GM19395 (cell line): ENCODE measurements around the gene UNKL.
A peak's percentile ranks its signal among the peaks of the same experiment; 100 is the strongest.

Experiments
- ATAC-seq: cut with Tn5 transposase; IDR thresholded peaks from one replicate; pipeline ENCODE4 v1.9.1; 2021; ENCODE audit warnings: mild to moderate bottlenecking, moderate library complexity; ENCODE audit not compliant: unreplicated experiment

UNKL gene

DNA sequence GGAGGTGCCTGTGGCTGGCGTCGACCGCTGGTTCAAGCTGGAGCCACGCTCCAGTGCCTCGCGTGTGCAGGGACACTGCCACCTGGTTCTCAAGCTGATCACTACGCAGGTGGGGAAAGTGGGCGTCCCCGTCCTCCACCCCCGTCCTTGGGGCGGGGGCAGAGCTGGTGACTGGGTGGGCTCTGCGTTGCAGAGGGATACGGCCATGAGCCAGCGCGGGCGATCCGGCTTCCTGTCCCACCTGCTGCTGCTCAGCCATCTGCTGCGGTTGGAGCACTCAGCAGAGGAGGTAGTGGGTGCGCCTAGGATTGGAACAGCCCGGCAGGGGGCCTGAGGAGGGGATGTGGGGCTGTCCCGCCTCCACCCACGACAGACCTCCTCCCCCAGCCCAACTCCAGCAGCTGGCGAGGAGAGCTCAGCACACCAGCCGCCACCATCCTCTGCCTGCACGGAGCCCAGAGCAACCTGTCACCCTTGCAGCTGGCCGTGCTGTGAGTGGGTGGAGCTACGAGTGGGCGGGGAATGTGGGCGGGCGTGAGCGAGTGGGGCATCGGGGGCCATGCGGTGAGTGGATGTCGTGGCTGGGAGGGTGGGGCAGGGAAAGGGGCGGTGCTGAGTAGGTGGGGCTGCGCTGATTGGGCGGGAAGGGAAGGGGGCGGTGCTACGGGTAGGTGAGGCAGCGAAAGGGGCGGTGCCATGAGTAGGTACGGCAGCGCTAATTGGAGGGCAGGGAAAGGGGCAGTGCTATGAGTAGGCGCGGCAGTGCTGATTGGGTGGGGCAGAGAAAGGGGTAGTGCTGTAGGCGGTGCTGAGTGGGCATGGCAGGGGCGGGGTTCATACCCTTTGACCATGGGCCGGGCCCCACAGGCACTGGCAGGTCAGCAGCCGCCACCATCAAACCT is 71.7 kb downstream of the UNKL start:
- ATAC-seq, result peak; percentile 86

DNA sequence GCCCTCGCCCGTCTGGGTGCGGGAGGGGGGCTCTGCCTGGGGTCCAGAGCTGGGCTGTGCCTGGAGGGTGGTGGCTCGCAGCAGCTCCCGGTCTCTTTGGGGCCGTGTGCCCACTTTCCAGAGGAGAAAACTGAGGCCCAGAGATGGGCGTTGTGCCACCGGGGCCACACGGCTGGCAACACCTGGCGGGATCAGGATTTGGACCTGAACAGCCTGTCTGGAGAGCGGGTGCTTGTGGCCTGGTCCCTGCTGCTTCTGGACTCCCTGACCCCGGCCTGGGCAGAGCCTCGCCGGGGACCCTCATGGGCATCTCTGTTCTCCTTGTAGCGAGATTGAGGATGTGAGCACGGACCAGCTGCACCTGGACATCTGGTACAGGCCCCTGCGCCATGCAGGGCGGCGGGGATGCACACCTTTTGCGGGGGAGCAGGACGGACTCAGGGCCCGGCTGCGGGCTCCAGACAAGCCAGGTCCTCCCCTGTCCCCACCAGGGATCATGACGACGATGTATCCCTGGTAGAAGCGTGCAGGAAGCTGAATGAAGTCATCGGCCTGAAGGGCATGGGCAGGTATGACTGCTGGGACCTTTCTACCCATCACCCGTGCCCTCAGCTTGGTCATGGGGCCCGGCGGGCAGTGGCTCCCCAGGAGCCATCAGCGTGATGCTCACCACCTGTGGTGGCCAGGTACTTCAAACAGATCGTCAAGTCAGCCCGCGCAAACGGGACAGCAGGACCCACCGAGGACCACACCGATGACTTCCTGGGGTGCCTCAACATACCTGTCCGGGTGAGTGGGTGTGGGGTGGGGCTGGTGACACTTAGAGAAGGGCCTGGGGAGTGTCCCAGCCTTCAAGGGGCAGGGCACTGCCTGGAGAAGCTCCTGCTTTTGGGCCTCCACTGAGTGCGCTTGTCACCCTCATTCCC is 72.7 kb downstream of the UNKL start:
- no peak for ATAC-seq

DNA sequence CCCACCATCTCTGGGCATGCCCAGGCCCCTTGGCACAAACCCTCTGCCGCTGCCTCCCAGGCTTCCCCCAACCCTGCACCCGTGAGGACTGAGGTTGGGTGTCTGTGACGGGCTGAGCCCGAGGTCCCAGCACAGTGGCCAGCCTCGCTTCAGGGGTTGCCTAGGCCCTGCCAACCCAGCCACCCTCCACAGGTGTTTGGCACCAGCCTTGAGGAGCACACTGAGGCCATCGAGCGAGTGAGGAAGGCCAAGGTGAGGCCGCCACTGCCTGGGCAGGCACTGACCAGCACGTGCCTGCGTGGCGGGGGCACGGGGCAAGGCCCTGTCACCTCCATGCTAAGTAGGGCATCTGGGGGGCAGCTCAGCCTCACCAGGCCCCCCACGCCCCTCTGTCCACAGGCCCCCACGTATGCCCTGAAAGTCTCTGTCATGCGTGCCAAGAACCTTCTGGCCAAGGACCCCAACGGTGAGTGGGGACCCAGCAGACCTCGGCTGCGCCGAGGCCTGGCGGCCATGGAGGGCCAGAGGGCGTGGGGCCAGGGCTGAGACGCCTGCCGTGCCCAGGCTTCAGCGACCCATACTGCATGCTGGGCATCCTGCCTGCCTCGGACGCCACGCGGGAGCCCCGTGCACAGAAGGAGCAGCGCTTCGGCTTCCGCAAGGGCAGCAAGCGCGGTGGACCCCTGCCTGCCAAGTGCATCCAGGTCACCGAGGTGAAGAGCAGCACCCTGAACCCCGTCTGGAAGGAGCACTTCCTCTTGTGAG is 73.6 kb downstream of the UNKL start:
- no peak for ATAC-seq

DNA sequence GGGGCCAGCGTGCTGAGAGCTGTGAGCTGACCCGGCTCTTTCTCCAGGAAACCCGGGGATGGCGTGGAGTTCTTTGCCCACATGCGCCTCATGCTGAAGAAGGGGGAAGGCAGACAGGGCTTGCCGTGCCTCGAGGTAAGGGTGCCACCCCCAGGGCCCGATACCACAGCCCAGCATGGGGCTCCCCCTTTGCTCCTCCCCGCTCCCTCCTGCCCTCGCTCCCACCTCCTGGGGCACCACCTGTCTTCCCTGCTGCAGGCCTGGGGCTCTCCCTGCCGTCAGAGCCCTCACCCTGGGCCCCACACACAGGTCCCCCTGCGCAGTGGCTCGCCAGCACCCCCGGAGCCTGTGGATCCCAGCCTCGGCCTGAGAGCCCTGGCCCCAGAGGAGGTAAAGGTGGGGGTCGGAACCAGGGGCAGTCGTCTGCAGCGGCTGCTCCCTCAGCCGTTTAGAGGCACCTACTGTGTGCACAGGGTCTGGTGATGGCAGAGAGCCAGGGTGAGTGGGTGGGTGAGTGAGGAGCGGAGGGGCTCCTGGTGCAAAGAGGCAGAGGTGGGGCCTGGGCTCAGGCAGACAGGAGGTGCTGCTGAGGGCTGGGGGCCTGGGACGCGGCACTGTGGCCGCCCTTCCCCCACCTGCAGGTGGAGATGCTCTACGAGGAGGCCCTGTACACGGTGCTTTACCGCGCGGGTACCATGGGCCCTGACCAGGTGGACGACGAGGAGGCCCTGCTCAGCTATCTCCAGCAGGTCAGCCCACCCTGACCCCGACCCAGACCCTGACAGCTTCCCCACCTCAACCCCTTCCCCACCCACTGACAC is 75.4 kb downstream of the UNKL start:
- ATAC-seq, result no peak

DNA sequence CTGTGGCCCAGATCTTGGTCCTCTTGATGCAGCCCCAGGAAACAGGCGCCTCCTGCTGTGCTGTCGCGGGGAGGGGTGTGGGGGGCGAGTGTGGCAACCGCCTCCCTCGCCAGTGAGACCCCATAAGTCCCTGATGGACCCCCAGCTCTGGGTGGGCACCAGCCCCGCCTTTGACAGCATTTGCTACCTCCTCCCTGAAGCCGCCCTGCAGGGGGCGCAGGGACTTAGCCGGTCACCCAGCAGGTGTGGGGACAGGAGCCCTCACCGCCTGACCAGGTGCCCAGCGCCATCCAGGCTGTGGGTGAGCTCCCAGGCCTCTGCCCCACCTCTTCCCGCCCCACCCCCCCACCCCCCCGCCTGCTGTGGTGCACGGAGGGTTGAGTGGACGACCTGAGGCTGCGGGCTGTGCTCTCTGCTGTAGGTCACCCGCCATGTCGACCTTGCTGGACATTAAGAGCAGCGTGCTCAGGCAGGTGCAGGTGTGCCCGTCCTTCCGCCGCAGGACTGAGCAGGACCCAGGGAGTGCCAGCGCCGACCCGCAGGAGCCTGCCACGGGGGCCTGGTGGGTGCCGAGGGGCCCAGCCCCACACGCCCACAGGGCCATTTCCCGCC is 76.3 kb downstream of the UNKL start:
- no peak for ATAC-seq

DNA sequence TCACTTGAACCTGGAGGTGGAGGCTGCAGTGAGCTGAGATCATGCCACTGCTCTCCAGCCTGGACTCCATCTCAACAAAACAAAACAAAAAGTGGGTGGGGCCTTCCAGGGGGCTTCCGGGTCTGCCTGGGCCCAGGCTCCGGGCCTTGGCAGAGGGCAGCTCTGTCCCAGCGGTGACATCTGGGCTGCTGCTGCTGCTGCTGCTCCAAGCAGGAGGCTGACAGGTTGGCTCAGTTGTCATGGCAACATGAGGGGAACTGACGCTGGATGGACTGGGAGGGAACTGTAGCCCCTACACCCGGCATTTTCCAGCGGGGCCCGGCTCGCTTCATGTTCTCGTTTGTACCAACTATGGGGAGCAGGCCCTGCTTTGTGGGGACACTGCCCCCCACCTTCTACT is 77.0 kb downstream of the UNKL start:
- no peak for ATAC-seq

DNA sequence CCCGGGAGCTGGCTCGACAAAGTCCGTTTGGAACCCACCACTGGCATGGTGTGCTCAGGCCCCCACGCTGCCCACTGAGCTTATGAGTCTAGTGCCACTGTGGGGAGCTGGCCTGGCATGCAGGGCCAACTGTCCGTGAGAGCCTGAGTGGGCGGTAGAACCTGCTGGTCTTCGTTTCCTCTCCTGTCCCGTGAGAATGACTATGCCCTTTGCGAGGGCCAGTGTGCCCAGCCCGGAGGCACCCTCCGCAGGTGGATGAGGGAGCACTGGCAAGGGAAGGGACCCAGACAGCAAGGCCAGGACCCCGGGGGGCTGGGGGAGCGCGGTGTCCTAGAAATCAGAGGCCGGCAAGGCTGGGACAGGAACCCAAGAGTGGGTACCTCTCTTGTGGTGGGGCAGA is 77.9 kb downstream of the UNKL start:
- ATAC-seq, result no peak

DNA sequence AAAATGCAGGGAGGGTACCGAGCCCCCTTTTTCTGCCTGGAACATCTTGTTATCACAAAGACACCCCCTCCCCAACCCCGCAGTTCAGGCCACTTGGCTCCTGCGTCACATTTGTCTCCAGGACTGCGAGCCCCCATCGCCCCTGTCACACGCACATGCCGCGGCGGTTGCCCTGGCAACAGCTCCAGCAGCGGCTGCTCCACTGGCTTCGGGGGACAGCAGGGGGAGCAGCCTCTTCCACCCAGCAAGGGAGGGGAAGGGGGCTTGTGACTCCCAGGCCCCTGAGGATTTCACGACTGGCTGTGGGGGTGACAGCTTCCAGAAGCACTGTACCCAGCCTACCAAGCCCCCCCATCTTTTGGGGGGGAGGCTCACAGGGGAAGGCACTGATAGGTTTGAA is 78.5 kb downstream of the UNKL start:
- ATAC-seq, result no peak

DNA sequence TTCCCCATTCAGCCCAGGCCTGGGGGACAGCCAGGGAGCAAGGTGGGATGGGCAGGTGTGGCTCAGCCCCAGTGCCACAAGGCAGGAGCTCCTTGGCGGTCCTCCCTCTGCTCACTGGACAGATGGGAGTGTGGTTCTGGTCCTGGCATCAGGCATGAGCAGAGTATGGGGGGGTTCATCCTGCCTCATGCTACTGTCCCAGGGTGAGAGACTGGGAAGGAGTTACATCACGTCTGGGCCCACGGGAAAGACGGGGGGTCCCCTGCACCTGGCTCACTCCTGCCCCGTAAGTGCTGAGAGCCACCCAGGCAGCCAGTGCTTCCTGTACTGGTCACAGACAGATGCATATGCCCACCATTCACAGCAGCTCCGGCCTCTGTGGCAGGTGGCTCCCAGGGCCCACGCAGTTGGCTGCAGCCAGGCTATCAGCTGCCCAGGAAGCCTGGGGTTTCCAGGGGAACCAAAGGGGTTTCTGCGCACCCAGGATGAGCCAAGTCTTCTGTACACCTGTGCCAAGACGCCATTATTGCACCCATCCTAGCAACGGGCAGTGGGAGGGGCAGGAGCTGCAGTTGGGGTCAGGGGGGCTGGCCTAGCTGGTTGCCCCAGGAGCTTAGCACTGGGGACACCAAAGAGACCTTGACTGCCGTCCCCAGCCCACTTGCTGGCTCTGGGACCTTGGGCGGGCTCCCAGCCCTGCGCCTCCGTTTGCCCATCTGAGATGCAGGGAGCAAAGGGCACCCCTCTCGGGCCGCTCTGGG is 79.1 kb downstream of the UNKL start:
- ATAC-seq, result no peak

DNA sequence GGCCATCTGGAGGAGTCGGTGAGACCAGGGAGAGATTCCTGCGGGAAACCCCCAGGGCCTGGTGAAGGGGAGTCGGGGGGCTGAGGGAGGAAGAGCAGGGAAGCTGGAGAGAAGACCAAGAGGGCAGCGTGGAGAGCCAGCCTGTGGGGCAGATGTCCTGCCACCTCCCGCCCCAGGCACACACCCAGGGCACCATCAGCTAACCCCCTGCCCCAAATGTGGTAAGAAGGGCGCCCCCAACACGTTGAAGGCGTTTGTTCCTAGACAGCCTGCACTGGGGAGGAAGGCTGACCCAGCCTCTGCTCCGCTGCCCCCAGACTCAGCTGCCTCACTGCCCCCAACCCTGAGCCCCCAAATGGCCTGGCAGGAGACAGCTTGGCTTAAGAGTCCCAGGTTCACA is 79.8 kb downstream of the UNKL start:
- ATAC-seq, result no peak

DNA sequence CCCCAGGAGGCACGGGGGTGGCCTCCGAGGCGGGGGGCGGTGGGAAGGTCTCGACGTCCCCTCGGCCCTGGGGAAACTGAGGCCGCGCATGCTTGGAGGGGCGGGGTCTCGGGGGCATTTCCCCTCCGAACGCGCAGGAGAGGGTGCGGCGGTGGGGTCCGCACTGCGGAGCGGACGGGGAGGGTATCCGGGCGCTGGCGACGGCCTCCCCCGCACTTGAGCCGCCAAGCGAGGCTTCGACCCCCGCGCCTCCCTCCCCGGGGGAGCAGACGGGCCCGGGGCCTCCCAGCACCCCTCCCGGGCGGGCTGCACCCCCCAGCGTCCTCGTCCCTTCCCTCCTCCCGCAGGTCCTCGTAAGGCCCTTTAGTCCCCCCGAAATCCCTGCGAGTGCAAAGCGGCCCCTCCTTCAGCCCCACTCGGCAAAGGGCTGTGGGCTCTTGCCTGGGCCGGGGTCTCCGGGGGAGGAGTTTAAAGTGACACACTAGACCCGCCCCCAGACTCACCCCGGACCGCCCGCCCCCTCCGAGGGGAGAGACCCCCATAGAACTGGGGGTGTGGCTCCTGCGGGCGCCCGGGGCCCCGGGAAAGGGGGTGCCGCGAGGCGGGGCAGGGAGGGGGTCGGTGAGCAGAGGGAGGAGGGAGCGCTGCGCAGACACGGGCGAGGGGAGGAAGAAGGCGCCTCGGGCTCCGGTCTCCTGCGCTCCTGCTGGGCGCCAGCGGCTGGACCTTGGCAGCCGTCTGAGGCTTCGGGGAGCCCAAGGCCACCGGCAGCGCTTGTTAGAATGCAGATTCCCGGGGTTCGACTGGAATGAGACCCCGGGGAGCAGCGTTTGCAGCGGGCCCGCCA is 80.4 kb downstream of the UNKL start:
- ATAC-seq, result no peak

DNA sequence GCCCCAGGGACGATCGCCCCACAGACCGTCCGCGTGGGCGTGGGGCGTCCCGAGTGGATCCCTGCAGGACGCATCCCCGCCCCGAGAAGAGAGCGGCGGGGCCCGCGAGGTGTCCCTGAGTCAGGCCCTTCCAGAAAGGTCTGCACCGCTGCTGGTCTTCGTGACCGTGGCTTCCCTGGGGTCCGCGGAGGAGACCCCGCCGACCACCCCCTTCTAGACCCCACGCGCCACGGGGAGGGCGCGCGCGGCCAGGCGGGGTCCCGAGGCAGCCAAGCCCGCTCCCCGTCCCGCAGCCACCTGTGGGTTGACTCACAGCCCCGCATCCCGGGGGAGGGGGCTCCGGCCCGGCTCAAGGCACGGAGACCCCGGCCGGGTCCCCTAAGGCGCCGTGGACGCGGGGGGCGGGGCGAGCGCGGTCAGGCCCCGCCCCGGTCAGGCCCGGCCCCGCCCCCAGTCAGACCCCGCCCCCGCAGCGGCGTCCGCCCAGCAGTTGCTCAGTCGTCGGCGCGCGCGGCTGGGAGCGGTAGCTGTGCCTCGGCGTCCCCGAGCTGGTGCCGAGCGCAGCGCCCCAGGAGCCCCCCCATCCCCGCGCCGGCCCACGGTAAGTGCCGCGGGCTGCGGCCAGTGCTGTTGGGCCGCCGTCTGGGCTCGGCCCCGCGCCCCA is 81.2 kb downstream of the UNKL start, which contains the start of gene BAIAP3:
Gene BAIAP3 (plus strand): TSS at position 497 of the 664 bp plus-strand sequence. CDS start 4,905 bp downstream, outside the sequence.
- ATAC-seq, result no peak

DNA sequence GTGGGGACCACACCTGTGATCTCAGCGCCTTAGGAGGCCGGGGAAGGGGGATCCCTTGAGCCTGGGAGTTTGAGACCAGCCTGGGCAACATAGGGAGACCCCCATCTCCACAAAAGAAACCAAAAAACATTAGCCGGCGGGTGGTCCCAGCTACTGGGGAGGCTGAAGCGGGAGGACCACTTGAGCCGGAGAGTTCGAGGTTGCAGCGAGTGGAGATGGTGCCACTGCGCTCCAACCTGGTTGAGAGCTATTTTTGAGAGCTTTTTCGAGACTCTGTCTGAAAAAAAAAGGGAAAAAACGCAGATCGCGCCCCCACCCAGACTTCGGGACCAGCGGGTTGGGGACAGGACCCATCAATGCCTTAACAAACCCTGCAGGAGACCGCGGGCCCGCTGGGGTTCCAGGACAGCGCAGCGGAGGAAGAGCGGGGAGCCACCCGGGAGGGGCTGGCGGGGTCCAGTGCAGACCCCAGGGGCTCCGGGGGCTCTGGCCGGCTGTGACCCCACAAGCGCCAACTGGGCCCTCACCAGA is 81.8 kb downstream of the UNKL start:
- ATAC-seq, result no peak

DNA sequence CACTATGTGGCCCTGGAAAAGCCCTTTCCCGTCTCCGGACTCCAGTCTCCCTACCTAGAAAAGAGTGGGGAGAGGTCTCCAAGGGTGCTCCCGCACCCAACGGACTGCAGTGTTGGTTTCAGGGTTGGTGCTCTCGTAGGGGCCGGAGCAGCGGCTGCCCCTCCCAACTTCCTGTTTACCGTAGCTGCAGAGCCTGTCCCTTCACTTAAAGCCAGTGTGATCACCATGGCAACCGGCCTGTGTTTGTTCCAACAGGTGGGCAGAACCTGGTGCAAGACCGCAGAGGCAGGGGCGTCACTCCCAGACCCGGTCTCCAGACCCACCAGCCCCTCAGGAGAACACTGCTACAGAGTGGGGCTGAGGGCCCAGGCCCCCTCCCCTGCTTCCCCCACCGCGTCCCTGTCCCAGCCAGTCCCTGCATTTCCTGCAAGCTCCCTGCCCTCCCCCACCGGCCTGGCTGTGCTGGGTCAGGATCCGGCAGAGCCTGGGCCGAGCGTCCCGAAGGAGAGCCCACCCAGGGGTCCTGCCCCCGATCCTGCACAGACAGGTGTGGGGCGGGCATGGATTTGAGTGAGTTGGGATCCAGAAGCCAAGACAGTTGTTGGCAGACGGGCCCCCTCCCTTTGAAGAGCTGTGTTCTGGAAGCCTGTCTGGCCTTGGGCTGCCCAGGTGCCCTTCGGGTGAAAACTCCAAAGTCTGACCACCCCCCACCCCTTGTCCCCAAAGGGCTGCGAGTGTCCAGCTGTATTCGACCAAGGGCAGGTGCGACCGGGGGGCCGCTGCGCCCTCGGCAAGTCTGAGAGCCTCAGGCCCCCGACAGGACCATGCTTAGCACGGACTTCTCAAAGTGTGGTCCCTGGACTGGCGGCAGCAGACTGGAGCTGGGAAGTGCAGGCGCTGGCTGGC is 82.5 kb downstream of the UNKL start:
- ATAC-seq, result peak; percentile 52

DNA sequence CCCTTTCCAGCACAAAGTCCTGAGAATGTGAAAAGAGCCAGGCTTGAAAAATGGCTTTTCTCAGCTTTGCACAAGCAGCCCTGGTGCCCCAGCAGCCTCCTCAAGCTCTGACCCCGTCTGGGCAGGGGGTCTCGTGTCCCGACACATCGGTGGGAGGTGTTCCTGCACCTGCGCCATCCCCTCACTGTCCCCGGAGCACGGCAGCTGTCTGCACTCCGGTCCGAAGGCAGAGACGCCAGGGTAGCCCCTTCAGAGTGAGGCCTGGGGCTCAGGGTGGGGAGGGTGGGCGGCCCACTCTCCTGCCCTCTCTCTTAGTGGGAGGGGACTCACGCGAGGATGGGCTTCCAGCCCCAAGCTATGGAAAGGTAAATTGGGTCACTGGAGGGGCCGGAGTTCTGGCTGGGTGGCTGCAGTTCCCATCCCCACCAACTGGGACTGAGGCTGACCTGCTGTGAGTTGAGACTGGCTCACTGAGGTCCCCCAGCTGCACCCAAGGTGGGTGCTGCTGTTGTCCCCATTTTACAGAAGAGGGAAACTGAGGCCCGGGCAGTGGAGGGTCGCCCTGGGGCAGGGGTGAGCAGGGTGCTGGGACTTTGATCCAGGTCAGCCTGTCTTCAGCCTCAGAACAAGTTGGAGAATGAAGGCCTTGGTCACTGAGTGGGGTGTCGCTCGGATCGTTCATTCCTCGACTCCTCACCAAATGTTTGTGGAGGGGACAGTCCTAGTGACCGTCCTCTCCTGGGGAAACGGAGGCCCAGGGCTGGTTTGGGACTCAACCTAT is 83.4 kb downstream of the UNKL start:
- ATAC-seq, result peak; percentile 16
